H1 (cell line): Measurements from ENCODE around the gene TSHZ2. TPM values are rescaled to one million over a fixed set of nuclear protein-coding genes. Genes with fewer than 3 reads are reported as not detected.

ENCODE experiments used
- CTCF ChIA-PET: fragments of 300-600 bp; sonication (Branson Sonifier 250); formaldehyde crosslinking; loops from one replicate; lab custom pipeline; 2021; ENCODE audit not compliant: partially characterized antibody; lab: Charles Lee
- POLR2A ChIA-PET: fragments of 300-600 bp; sonication (Branson Sonifier 250); formaldehyde crosslinking; loops from one replicate; lab custom pipeline; 2021; ENCODE audit warnings: inconsistent platforms; ENCODE audit not compliant: partially characterized antibody; lab: Charles Lee
- DNase-seq, 2 experiments: peaks; one replicate each; pipeline versions ENCODE4 v3.0.0 to v3.0.0-alpha.2; 2010 to 2022; ENCODE audit warnings: low spot score in 2 of 2, low read depth in 1 of 2, mixed read lengths in 1 of 2
- FAIRE-seq: peaks from 2 replicates; lab custom pipeline; 2011; peaks lifted over from hg19 to GRCh38; lab: Jason Lieb, UNC
- H2AFZ ChIP-seq: 2 replicates; pipeline ENCODE4 v1.8.1; 2012; ENCODE audit warnings: low read length, inconsistent platforms
- H2AK5ac ChIP-seq: 2 replicates; pipeline ENCODE4 v1.6.1; 2013; ENCODE audit warnings: low read depth, low read length
- H2BK120ac ChIP-seq: replicated peaks from 2 replicates; pipeline ENCODE3; 2013; ENCODE audit warnings: low read depth, low read length, inconsistent platforms
- H2BK12ac ChIP-seq: 2 replicates; pipeline ENCODE4 v1.6.1; 2013; ENCODE audit warnings: low read depth, low read length
- H2BK15ac ChIP-seq: 2 replicates; pipeline ENCODE4 v1.6.1; 2013; ENCODE audit warnings: low read length
- H2BK20ac ChIP-seq: 2 replicates; pipeline ENCODE4 v1.6.1; 2013; ENCODE audit warnings: low read length
- H2BK5ac ChIP-seq: 2 replicates; pipeline ENCODE4 v1.6.1; 2013; ENCODE audit warnings: low read depth, low read length
- H3K14ac ChIP-seq: 2 replicates; pipeline ENCODE4 v1.6.1; 2013; ENCODE audit warnings: inconsistent platforms; ENCODE audit not compliant: insufficient read length
- H3K18ac ChIP-seq: 2 replicates; pipeline ENCODE4 v1.6.1; 2013; ENCODE audit warnings: low read length; ENCODE audit errors: extremely low read depth
- H3K23ac ChIP-seq: 2 replicates; pipeline ENCODE4 v1.6.1; 2013; ENCODE audit warnings: inconsistent platforms; ENCODE audit not compliant: insufficient read length
- H3K23me2 ChIP-seq: 2 replicates; pipeline ENCODE4 v1.6.1; 2013; ENCODE audit warnings: low read depth, low read length
- H3K27ac ChIP-seq: 2 replicates; pipeline ENCODE4 v1.6.1; 2011; ENCODE audit warnings: low read depth, low read length, inconsistent platforms
- H3K27me3 ChIP-seq, 4 experiments: replicated peaks in 1 of 4; 1 replicate in 1 of 4; 2 replicates in 3 of 4; pipeline versions ENCODE4 v1.6.1 to v1.8.1; 2011 to 2013; ENCODE audit warnings: low read length in 3 of 4, mild to moderate bottlenecking in 3 of 4, inconsistent platforms in 2 of 4, mixed read lengths in 2 of 4, moderate library complexity in 1 of 4; ENCODE audit not compliant: control insufficient read depth in 3 of 4, insufficient read depth in 3 of 4; ENCODE audit errors: extremely low read depth in 1 of 4
- H3K36me3 ChIP-seq, 4 experiments: 2 replicates each; pipeline versions ENCODE4 v1.6.1 to v1.8.1; 2011 to 2013; ENCODE audit warnings: mild to moderate bottlenecking in 4 of 4, low read length in 3 of 4, moderate library complexity in 2 of 4, control low read depth in 1 of 4, inconsistent platforms in 1 of 4; ENCODE audit not compliant: insufficient read depth in 4 of 4, control insufficient read depth in 2 of 4
- H3K4ac ChIP-seq: replicated peaks from 2 replicates; pipeline ENCODE3; 2013; ENCODE audit warnings: low read length, low read depth, mixed read lengths, inconsistent platforms; ENCODE audit not compliant: insufficient read length
- H3K4me1 ChIP-seq, 4 experiments: replicated peaks in 1 of 4; 1 replicate in 1 of 4; 2 replicates in 3 of 4; pipeline versions ENCODE4 v1.6.1 to v1.8.1; 2011 to 2013; ENCODE audit warnings: low read length in 3 of 4, inconsistent platforms in 2 of 4, mixed read lengths in 1 of 4; ENCODE audit not compliant: insufficient read depth in 4 of 4, control insufficient read depth in 3 of 4
- H3K4me2 ChIP-seq, 2 experiments: 2 replicates each; pipeline versions ENCODE4 v1.6.1 to v1.8.1; 2011 to 2013; ENCODE audit warnings: low read depth in 2 of 2, low read length in 2 of 2, control low read depth in 1 of 2, inconsistent platforms in 1 of 2, mild to moderate bottlenecking in 1 of 2; ENCODE audit not compliant: insufficient read depth in 1 of 2
- H3K4me3 ChIP-seq, 4 experiments: fragments of 200-600, 300-600 bp in 1 of 4; sonication (generic), shearing (Covaris generic), sonication (Bioruptor Twin) in 1 of 4; 2 replicates each; pipeline versions ENCODE4 v1.5.1 to v1.8.1; 2011 to 2016; ENCODE audit warnings: low read length in 4 of 4, low read depth in 3 of 4, control low read depth in 2 of 4, inconsistent platforms in 2 of 4, mild to moderate bottlenecking in 2 of 4, mixed read lengths in 1 of 4, moderate library complexity in 1 of 4; ENCODE audit not compliant: insufficient read depth in 2 of 4; ENCODE audit errors: extremely low read depth in 1 of 4
- H3K56ac ChIP-seq: replicated peaks from 2 replicates; pipeline ENCODE3; 2013; ENCODE audit warnings: low read depth, mild to moderate bottlenecking, mixed read lengths, low read length, inconsistent platforms; ENCODE audit not compliant: insufficient read length
- H3K79me1 ChIP-seq: 2 replicates; pipeline ENCODE4 v1.6.1; 2013; ENCODE audit warnings: low read depth, low read length, control low read depth
- H3K79me2 ChIP-seq, 2 experiments: 2 replicates each; pipeline versions ENCODE4 v1.6.1 to v1.8.1; 2012 to 2013; ENCODE audit warnings: low read length in 2 of 2, mild to moderate bottlenecking in 2 of 2, inconsistent platforms in 1 of 2; ENCODE audit not compliant: insufficient read depth in 2 of 2, control insufficient read depth in 1 of 2
- H3K9ac ChIP-seq, 4 experiments: replicated peaks in 1 of 4; 1 replicate in 1 of 4; 2 replicates in 3 of 4; pipeline versions ENCODE4 v1.6.1 to v1.8.1; 2011 to 2013; ENCODE audit warnings: low read depth in 3 of 4, low read length in 3 of 4, control low read depth in 2 of 4, mild to moderate bottlenecking in 2 of 4, moderate library complexity in 2 of 4, inconsistent platforms in 1 of 4; ENCODE audit errors: extremely low read depth in 1 of 4
- H3K9me3 ChIP-seq, 2 experiments: 2 replicates each; pipeline versions ENCODE4 v1.6.1 to v1.8.1; 2012 to 2013; ENCODE audit warnings: mild to moderate bottlenecking in 2 of 2, moderate library complexity in 2 of 2, control low read depth in 1 of 2, inconsistent platforms in 1 of 2, low read depth in 1 of 2, low read length in 1 of 2, mixed read lengths in 1 of 2; ENCODE audit not compliant: insufficient read depth in 2 of 2
- H4K20me1 ChIP-seq, 2 experiments: replicated peaks in 1 of 2; 2 replicates each; pipeline versions ENCODE3 to v1.8.1; 2011 to 2013; ENCODE audit warnings: inconsistent platforms in 2 of 2, low read length in 2 of 2, mild to moderate bottlenecking in 1 of 2; ENCODE audit not compliant: insufficient read depth in 2 of 2, control insufficient read depth in 1 of 2
- H4K5ac ChIP-seq: 2 replicates; pipeline ENCODE4 v1.6.1; 2013; ENCODE audit warnings: low read length, low read depth, mixed read lengths, inconsistent platforms; ENCODE audit not compliant: insufficient read length
- H4K8ac ChIP-seq: 2 replicates; pipeline ENCODE4 v1.8.0; 2013; ENCODE audit warnings: mild to moderate bottlenecking, moderate library complexity, low read length, inconsistent platforms; ENCODE audit not compliant: insufficient read depth; ENCODE audit errors: extremely low read depth
- H4K91ac ChIP-seq: replicated peaks from 2 replicates; pipeline ENCODE3; 2013; ENCODE audit warnings: low read length, mixed read lengths, inconsistent platforms; ENCODE audit not compliant: insufficient read length
- BACH1 ChIP-seq: IDR thresholded peaks from 2 replicates; pipeline ENCODE4 v1.6.1; 2012; ENCODE audit warnings: low read length, improper control_type of control experiment
- E2F6 ChIP-seq: IDR thresholded peaks from 2 replicates; pipeline ENCODE4 v1.6.1; 2012; ENCODE audit warnings: inconsistent platforms
- EZH2 ChIP-seq: fragments of 200-600 bp; sonication (generic); IDR thresholded peaks from 2 replicates; pipeline ENCODE4 v1.7.1; 2012; ENCODE audit warnings: low read depth, mild to moderate bottlenecking, moderate library complexity, low read length, inconsistent platforms; ENCODE audit not compliant: severe bottlenecking
- KDM4A ChIP-seq: IDR thresholded peaks from one replicate; pipeline ENCODE4 v1.7.1; 2012; ENCODE audit warnings: low read depth, mild to moderate bottlenecking, moderate library complexity, low read length, inconsistent platforms; ENCODE audit not compliant: severe bottlenecking
- SP1 ChIP-seq: IDR thresholded peaks from 2 replicates; pipeline ENCODE4 v1.6.1; 2011; ENCODE audit warnings: low read depth, low read length
- YY1 ChIP-seq: IDR thresholded peaks from 2 replicates; pipeline ENCODE4 v1.6.1; 2011; ENCODE audit warnings: low read depth, mild to moderate bottlenecking, low read length
- WGBS, 2 experiments: shearing (Covaris generic) in 1 of 2; methylation state at CpG; one replicate each; pipeline versions ENCODE4 v1.1.6 to v1.1.7; 2013 to 2015; ENCODE audit warnings: low lambda C conversion rate in 2 of 2, mixed read lengths in 2 of 2, inconsistent platforms in 1 of 2, low coverage in 1 of 2, missing lambda C conversion rate in 1 of 2; ENCODE audit not compliant: insufficient replicate concordance in 2 of 2, insufficient coverage in 1 of 2, insufficient read length in 1 of 2; ENCODE audit errors: extremely low coverage in 1 of 2, missing lambda C conversion rate in 1 of 2; 5-methylcytosine and 5-hydroxymethylcytosine counted together
- polyA plus RNA-seq, 7 experiments: library from polyadenylated mRNA; depleted of rRNA in 3 of 7; stranded (reverse) in 5 of 7; unstranded in 2 of 7; fragments of >200 nt in 5 of 7; fragments of 200-250 nt in 2 of 7; gene quantifications; 1 replicate in 5 of 7; 2 replicates in 1 of 7; 4 replicates in 1 of 7; pipeline versions ENCODE4 v1.2.1 to v1.2.3, GENCODE V29; 2011 to 2013; ENCODE audit warnings: missing spikeins in 2 of 7, mixed read lengths in 2 of 7
- total RNA-seq: library from RNA; stranded (reverse); fragmentation: NEBNext Ultra II Directional; extraction: Animal tissue kit (Norgen Biotek cat#: 25700); gene quantifications from 2 replicates; pipeline ENCODE4 v1.2.1, GENCODE V29; 2021

TSHZ2 gene
- total and polyA plus RNA-seq, 2 of the 8 experiments (the other 6 are each of a cell fraction or from before 2014, with no cell fraction given) = 0.14 to 0.30 TPM

GRCh38 chr20:53399083-53399482, 426.9 kb downstream of the TSHZ2 start:
- WGBS, 2 experiments = 94% methylated on average over 7 of the region's 7 CpGs; no CpG with 5 or more reads in 1 of the 2 experiments
- Histone ChIP-seq H3K79me2 (no peaks in the 10 kb centered on the region), H3K23ac (no peak overlapping the region), H3K56ac (no peak overlapping the region), H3K14ac (no peak overlapping the region), H2BK20ac (no peak overlapping the region), H2BK15ac (no peak overlapping the region), H3K36me3 (no peaks in the 10 kb centered on the region), H3K4me1 (no peaks in the 10 kb centered on the region), H4K5ac (no peak overlapping the region), H3K27ac (no peak overlapping the region), H3K23me2 (no peaks in the 10 kb centered on the region; the same call in 1 of the 2 replicates), H3K18ac (no peak overlapping the region), H3K27me3 (no peaks in the 10 kb centered on the region), H3K4ac (no peak overlapping the region), H2BK5ac (no peak overlapping the region), H3K9me3 (no peaks in the 10 kb centered on the region), H3K4me2 (no peak overlapping the region), H3K79me1 (no peaks in the 10 kb centered on the region), H2AK5ac (no peak overlapping the region), H3K4me3 (no peak overlapping the region), H4K8ac (no peak overlapping the region; the same call in 1 of the 2 replicates), H2BK120ac (no peak overlapping the region), H2BK12ac (no peak overlapping the region), H2AFZ (no peak overlapping the region), H4K91ac (no peak overlapping the region), H4K20me1 (no peaks in the 10 kb centered on the region), H3K9ac (no peak overlapping the region)
- no peak for TF ChIP-seq YY1
- no peak for TF ChIP-seq EZH2
- TF ChIP-seq BACH1 = no peak
- TF ChIP-seq KDM4A = no peak
- no peak for TF ChIP-seq SP1
- no peak for TF ChIP-seq E2F6
- FAIRE-seq = no peak
- ChIA-PET CTCF (interaction anchor here (1.0 to 1.1 kb wide), 2 partner anchors 173 to 191 kb away, joined by 3 to 4 read pairs; no protein-coding TSS in a partner anchor), POLR2A (no interaction called here)
- no peak for DNase-seq
